Panc1 (cell line): ENCODE results near the gene PHYHIPL. TPM values are rescaled to one million over a fixed set of nuclear protein-coding genes. Genes with fewer than 3 reads are reported as not detected.

ENCODE experiments used
- ATAC-seq: fragments of 200-7000 bp; cut with Tn5 transposase; 2 replicates; pipeline ENCODE4 v1.9.1; 2020; ENCODE audit warnings: mild to moderate bottlenecking, moderate library complexity
- BruUV-seq: library from RNA; stranded (reverse); fragments of 400-500 nt; replicated peaks from 2 replicates; lab custom pipeline; 2021; lab: Mats Ljungman, UMichigan
- CTCF ChIA-PET: fragments of 300-600 bp; sonication (Branson Sonifier 250); formaldehyde crosslinking; loops from one replicate; lab custom pipeline; 2022; ENCODE audit warnings: antibody characterized with exemption; lab: Charles Lee
- POLR2A ChIA-PET: fragments of 300-600 bp; sonication (Branson Sonifier 250); formaldehyde crosslinking; loops from one replicate; lab custom pipeline; 2022; ENCODE audit warnings: antibody characterized with exemption; lab: Charles Lee
- DNase-seq: peaks from one replicate; pipeline ENCODE4 v3.0.0-alpha.2; 2010; ENCODE audit warnings: low read depth, low spot score
- H3K27ac ChIP-seq: 2 replicates; pipeline ENCODE4 v1.5.1; 2011; ENCODE audit warnings: mild to moderate bottlenecking, low read length, inconsistent platforms
- H3K27me3 ChIP-seq: fragments of 200-500 bp; sonication (Bioruptor generic); 2 replicates; pipeline ENCODE4 v1.6.0; 2014; ENCODE audit warnings: low read length, inconsistent platforms; ENCODE audit not compliant: control insufficient read depth, insufficient read depth
- H3K36me3 ChIP-seq: fragments of 200-500 bp; sonication (Bioruptor generic); 2 replicates; pipeline ENCODE4 v1.5.1; 2014; ENCODE audit warnings: inconsistent platforms, mild to moderate bottlenecking, low read length, moderate library complexity; ENCODE audit not compliant: control insufficient read depth, insufficient read depth
- H3K4me1 ChIP-seq: 2 replicates; pipeline ENCODE4 v1.5.1; 2011; ENCODE audit warnings: inconsistent platforms, mild to moderate bottlenecking, low read length, moderate library complexity; ENCODE audit not compliant: control insufficient read depth, insufficient read depth
- H3K4me3 ChIP-seq, 2 experiments: 2 replicates each; pipeline ENCODE4 v1.5.1; 2011 to 2012; ENCODE audit warnings: low read depth in 2 of 2, low read length in 2 of 2, mild to moderate bottlenecking in 2 of 2, inconsistent platforms in 1 of 2, moderate library complexity in 1 of 2
- H3K9me3 ChIP-seq: fragments of 200-500 bp; sonication (Bioruptor generic); 2 replicates; pipeline ENCODE4 v1.5.1; 2014; ENCODE audit warnings: low read depth, mild to moderate bottlenecking, inconsistent platforms, low read length, moderate library complexity; ENCODE audit not compliant: control insufficient read depth, insufficient read depth
- POLR2AphosphoS5 ChIP-seq: IDR thresholded peaks from 2 replicates; pipeline ENCODE4 v1.6.1; 2012; ENCODE audit warnings: mild to moderate bottlenecking, low read depth, low read length, moderate library complexity
- SIN3A ChIP-seq: IDR thresholded peaks from 2 replicates; pipeline ENCODE4 v1.6.1; 2012; ENCODE audit warnings: low read depth, mild to moderate bottlenecking, low read length, moderate library complexity, borderline replicate concordance; ENCODE audit not compliant: insufficient read depth
- TCF7L2 ChIP-seq: IDR thresholded peaks from 2 replicates; pipeline ENCODE4 v1.6.1; 2011; ENCODE audit warnings: mild to moderate bottlenecking, low read depth, low read length, inconsistent platforms
- in situ Hi-C: cut with HindIII; loops from 2 replicates; pipeline ENCODE4 v1.10.0; 2016; ENCODE audit warnings: low sequenced_read_pairs, low pct_unique_long_range_greater_than_20kb
- intact Hi-C: fragments of 100-400 bp; cut with micrococcal nuclease; formaldehyde crosslinking; loops from one replicate; pipeline ENCODE4 v1.10.0; 2022; ENCODE audit not compliant: unreplicated experiment
- total RNA-seq: library from RNA; stranded (reverse); gene quantifications from one replicate; pipeline ENCODE4 v1.2.1, GENCODE V29; 2021; ENCODE audit not compliant: unreplicated experiment
- TF ChIP-seq, protein P1 (sequence below): fragments of 450-650 bp; IDR thresholded peaks from 2 replicates; pipeline ENCODE4 v1.5.1; 2017; ENCODE audit warnings: mild to moderate bottlenecking
- TF ChIP-seq, protein P2 (sequence below), 2 experiments: IDR thresholded peaks; 2 replicates each; pipeline ENCODE4 v1.6.1; 2011 to 2012; ENCODE audit warnings: low read depth in 2 of 2, control low read depth in 1 of 2, low read length in 1 of 2, mild to moderate bottlenecking in 1 of 2, moderate library complexity in 1 of 2; ENCODE audit not compliant: insufficient read depth in 1 of 2

Gene PHYHIPL
- total RNA-seq, 1 experiment from 2014 or later = not detected

DNA sequence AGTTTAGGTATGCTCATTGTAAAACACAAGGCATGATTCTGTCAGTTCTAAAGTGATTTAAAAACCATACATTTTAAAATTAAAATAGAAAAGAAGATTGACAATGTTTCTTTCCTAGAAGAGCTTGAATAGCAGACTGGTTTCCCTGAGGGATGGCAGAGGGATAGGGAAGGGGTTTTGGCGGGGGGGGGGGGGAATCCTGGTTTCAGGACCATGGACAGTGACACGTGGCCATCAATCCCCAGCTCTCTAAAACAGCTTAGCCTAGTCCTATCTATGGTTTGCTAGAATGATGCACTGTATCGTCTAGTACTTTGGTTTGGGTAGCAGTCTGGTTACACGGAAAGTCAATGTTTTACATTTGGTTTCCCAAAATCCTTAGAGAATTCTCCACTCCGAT is 88.7 kb downstream of the PHYHIPL start:
- POLR2A ChIA-PET = no interaction called here
- no peak for TF ChIP-seq POLR2AphosphoS5
- TF ChIP-seq TCF7L2 = no peak
- TF ChIP-seq, protein P1, sequence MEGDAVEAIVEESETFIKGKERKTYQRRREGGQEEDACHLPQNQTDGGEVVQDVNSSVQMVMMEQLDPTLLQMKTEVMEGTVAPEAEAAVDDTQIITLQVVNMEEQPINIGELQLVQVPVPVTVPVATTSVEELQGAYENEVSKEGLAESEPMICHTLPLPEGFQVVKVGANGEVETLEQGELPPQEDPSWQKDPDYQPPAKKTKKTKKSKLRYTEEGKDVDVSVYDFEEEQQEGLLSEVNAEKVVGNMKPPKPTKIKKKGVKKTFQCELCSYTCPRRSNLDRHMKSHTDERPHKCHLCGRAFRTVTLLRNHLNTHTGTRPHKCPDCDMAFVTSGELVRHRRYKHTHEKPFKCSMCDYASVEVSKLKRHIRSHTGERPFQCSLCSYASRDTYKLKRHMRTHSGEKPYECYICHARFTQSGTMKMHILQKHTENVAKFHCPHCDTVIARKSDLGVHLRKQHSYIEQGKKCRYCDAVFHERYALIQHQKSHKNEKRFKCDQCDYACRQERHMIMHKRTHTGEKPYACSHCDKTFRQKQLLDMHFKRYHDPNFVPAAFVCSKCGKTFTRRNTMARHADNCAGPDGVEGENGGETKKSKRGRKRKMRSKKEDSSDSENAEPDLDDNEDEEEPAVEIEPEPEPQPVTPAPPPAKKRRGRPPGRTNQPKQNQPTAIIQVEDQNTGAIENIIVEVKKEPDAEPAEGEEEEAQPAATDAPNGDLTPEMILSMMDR = no peak
- TF ChIP-seq, protein P2, sequence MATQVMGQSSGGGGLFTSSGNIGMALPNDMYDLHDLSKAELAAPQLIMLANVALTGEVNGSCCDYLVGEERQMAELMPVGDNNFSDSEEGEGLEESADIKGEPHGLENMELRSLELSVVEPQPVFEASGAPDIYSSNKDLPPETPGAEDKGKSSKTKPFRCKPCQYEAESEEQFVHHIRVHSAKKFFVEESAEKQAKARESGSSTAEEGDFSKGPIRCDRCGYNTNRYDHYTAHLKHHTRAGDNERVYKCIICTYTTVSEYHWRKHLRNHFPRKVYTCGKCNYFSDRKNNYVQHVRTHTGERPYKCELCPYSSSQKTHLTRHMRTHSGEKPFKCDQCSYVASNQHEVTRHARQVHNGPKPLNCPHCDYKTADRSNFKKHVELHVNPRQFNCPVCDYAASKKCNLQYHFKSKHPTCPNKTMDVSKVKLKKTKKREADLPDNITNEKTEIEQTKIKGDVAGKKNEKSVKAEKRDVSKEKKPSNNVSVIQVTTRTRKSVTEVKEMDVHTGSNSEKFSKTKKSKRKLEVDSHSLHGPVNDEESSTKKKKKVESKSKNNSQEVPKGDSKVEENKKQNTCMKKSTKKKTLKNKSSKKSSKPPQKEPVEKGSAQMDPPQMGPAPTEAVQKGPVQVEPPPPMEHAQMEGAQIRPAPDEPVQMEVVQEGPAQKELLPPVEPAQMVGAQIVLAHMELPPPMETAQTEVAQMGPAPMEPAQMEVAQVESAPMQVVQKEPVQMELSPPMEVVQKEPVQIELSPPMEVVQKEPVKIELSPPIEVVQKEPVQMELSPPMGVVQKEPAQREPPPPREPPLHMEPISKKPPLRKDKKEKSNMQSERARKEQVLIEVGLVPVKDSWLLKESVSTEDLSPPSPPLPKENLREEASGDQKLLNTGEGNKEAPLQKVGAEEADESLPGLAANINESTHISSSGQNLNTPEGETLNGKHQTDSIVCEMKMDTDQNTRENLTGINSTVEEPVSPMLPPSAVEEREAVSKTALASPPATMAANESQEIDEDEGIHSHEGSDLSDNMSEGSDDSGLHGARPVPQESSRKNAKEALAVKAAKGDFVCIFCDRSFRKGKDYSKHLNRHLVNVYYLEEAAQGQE (IDR thresholded peaks at IDR 0.05; ENCODE audit: insufficient read depth in 1 of 2, low read depth in 2 of 2, low read length in 1 of 2) = peak; percentile 65 to 80
- TF ChIP-seq SIN3A = no peak
- intact Hi-C loops (no loop called here), in situ Hi-C loops (no loop called here)
- no TSS peak for BruUV-seq
- DNase-seq = no peak
- H3K4me3 ChIP-seq = no peak overlapping the region
- H3K27me3 ChIP-seq = no peaks in the 10 kb centered on the region
- H3K4me1 ChIP-seq = no peaks in the 10 kb centered on the region
- no peaks in the 10 kb centered on the region for H3K36me3 ChIP-seq
- H3K27ac ChIP-seq = no peak overlapping the region
- CTCF ChIA-PET = no interaction called here
- no peak for ATAC-seq
- no peaks in the 10 kb centered on the region for H3K9me3 ChIP-seq

DNA sequence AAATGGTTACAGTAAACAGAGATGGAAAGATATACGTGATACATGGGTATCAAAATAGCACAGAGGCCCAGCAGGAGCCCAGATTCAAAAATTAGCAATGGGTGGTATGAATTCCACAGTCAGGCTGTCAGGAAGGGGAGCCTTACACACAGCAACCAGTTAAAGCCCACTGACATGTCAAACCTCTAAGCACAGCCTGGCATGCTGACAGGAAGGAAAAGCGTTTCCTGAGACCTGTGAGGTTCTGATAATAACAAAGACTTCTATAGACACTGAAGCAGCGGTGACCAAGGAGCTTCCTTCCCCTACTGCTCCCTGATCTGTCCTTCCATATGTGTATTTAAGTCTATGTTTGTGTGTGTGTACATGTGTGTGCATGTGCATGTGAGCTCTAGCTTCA is 89.9 kb downstream of the PHYHIPL start:
- Histone ChIP-seq H3K4me3 (no peak overlapping the region), H3K36me3 (no peaks in the 10 kb centered on the region), H3K4me1 (no peaks in the 10 kb centered on the region), H3K27ac (no peak overlapping the region), H3K9me3 (no peaks in the 10 kb centered on the region), H3K27me3 (no peaks in the 10 kb centered on the region)
- intact Hi-C loops = no loop called here
- in situ Hi-C loops = no loop called here
- no peak for ATAC-seq
- no TSS peak for BruUV-seq
- DNase-seq = no peak
- ChIA-PET POLR2A (no interaction called here), CTCF (no interaction called here)
- TF ChIP-seq, protein P2 (IDR thresholded peaks at IDR 0.05; ENCODE audit: insufficient read depth in 1 of 2, low read depth in 2 of 2, low read length in 1 of 2) = no peak
- TF ChIP-seq POLR2AphosphoS5 = no peak
- TF ChIP-seq, protein P1 = no peak
